Measurements from ENCODE around the gene EHD1.

The EHD1 gene

GRCh38 chr11:64845129-64845775, 33.2 kb downstream of the EHD1 start:
- H3K27me3 ChIP-seq (replicated peaks; ENCODE audit: control insufficient read depth, insufficient read depth, low read length): no peaks in the 10 kb centered on the region
- no peak for TF ChIP-seq CTCF (IDR thresholded peaks at IDR 0.05; ENCODE audit: insufficient read depth, low read length, poor library complexity, severe bottlenecking)
- DNase-seq (ENCODE audit: extremely low read depth, insufficient read length): no peak
- peak overlapping the region; percentile 53 for H3K4me3 ChIP-seq (replicated peaks; ENCODE audit: low read depth, low read length)
- H3K36me3 ChIP-seq (ENCODE audit: control insufficient read depth, insufficient read depth, low read length): no peaks in the 10 kb centered on the region

GRCh38 chr11:64844330-64845128, 33.9 kb downstream of the EHD1 start, which contains the start of gene CDC42BPG:
CDC42BPG (minus strand) TSS chr11:64844653; CDS start chr11:64844569, 84 bp downstream.
- peak; percentile 60 for TF ChIP-seq CTCF (IDR thresholded peaks at IDR 0.05; ENCODE audit: insufficient read depth, low read length, poor library complexity, severe bottlenecking)
- peak within 1 kb of the TSS; percentile 53 for H3K4me3 ChIP-seq (replicated peaks; ENCODE audit: low read depth, low read length)
- peak; percentile 75 for DNase-seq (ENCODE audit: extremely low read depth, insufficient read length)
- no peaks in the 10 kb centered on the region for H3K27me3 ChIP-seq (replicated peaks; ENCODE audit: control insufficient read depth, insufficient read depth, low read length)
- H3K36me3 ChIP-seq (ENCODE audit: control insufficient read depth, insufficient read depth, low read length): no peaks in the 10 kb centered on the region

- H3K27me3 ChIP-seq (replicated peaks; ENCODE audit: control insufficient read depth, insufficient read depth, low read length): no peaks in the 10 kb centered on the region
- H3K36me3 ChIP-seq (ENCODE audit: control insufficient read depth, insufficient read depth, low read length): no peaks in the 10 kb centered on the region
- no peak for DNase-seq (ENCODE audit: extremely low read depth, insufficient read length)
- H3K4me3 ChIP-seq (replicated peaks; ENCODE audit: low read depth, low read length): no peak overlapping the region; the same call in 1 of the 2 replicates
- no peak for TF ChIP-seq CTCF (IDR thresholded peaks at IDR 0.05; ENCODE audit: insufficient read depth, low read length, poor library complexity, severe bottlenecking)
These were observed 34.6 kb downstream of the EHD1 start for GRCh38 chr11:64843686-64844329.

- DNase-seq (ENCODE audit: extremely low read depth, insufficient read length): no peak
- Histone ChIP-seq H3K27me3 (replicated peaks; ENCODE audit: control insufficient read depth, insufficient read depth, low read length) (no peaks in the 10 kb centered on the region), H3K4me3 (replicated peaks; ENCODE audit: low read depth, low read length) (no peak overlapping the region), H3K36me3 (ENCODE audit: control insufficient read depth, insufficient read depth, low read length) (no peaks in the 10 kb centered on the region)
- TF ChIP-seq CTCF (IDR thresholded peaks at IDR 0.05; ENCODE audit: insufficient read depth, low read length, poor library complexity, severe bottlenecking): no peak
These were observed 35.4 kb downstream of the EHD1 start for GRCh38 chr11:64842851-64843685.

GRCh38 chr11:64842366-64842759, 36.1 kb downstream of the EHD1 start:
- TF ChIP-seq CTCF (IDR thresholded peaks at IDR 0.05; ENCODE audit: insufficient read depth, low read length, poor library complexity, severe bottlenecking): no peak
- Histone ChIP-seq H3K27me3 (replicated peaks; ENCODE audit: control insufficient read depth, insufficient read depth, low read length) (no peaks in the 10 kb centered on the region), H3K36me3 (ENCODE audit: control insufficient read depth, insufficient read depth, low read length) (no peaks in the 10 kb centered on the region), H3K4me3 (replicated peaks; ENCODE audit: low read depth, low read length) (no peak overlapping the region)
- no peak for DNase-seq (ENCODE audit: extremely low read depth, insufficient read length)

All from GM06990 (cell line).